H1 (cell line): ENCODE data around the gene HDAC9. TPM values are rescaled to one million over a fixed set of nuclear protein-coding genes. Genes with fewer than 3 reads are reported as not detected.

ENCODE experiments used
- CEBPB ChIP-seq: IDR thresholded peaks from 2 replicates; pipeline ENCODE4 v1.6.1; 2012; ENCODE audit warnings: low read depth, low read length
- CREB1 ChIP-seq: IDR thresholded peaks from 2 replicates; pipeline ENCODE4 v1.6.1; 2012; ENCODE audit warnings: inconsistent platforms
- CTBP2 ChIP-seq: IDR thresholded peaks from 2 replicates; pipeline ENCODE4 v1.7.0; 2011; ENCODE audit warnings: borderline replicate concordance, mild to moderate bottlenecking, moderate library complexity, mixed read lengths, low read length; ENCODE audit not compliant: insufficient read depth, insufficient read length
- POLR2A ChIP-seq, 2 experiments: IDR thresholded peaks; 1 replicate in 1 of 2; 2 replicates in 1 of 2; pipeline ENCODE4 v1.6.1; 2011; ENCODE audit warnings: low read depth in 2 of 2, low read length in 2 of 2, mild to moderate bottlenecking in 2 of 2; ENCODE audit errors: control extremely low read depth in 1 of 2
- polyA plus RNA-seq, 7 experiments: library from polyadenylated mRNA; depleted of rRNA in 3 of 7; stranded (reverse) in 5 of 7; unstranded in 2 of 7; fragments of >200 nt in 5 of 7; fragments of 200-250 nt in 2 of 7; gene quantifications; 1 replicate in 5 of 7; 2 replicates in 1 of 7; 4 replicates in 1 of 7; pipeline versions ENCODE4 v1.2.1 to v1.2.3, GENCODE V29; 2011 to 2013; ENCODE audit warnings: missing spikeins in 2 of 7, mixed read lengths in 2 of 7
- total RNA-seq: library from RNA; stranded (reverse); fragmentation: NEBNext Ultra II Directional; extraction: Animal tissue kit (Norgen Biotek cat#: 25700); gene quantifications from 2 replicates; pipeline ENCODE4 v1.2.1, GENCODE V29; 2021

The HDAC9 gene
- total and polyA plus RNA-seq, 2 of the 8 experiments (the other 6 are each of a cell fraction or from before 2014, with no cell fraction given): 9.5 to 13.1 TPM

GRCh38 chr7:18858232-18858631 lies 362.7 kb downstream of the HDAC9 start (continued):
- no peak for TF ChIP-seq CREB1
- no peak for TF ChIP-seq POLR2A (IDR thresholded peaks at IDR 0.05; ENCODE audit: control extremely low read depth in 1 of 2, low read depth in 2 of 2, low read length in 2 of 2)
- TF ChIP-seq CEBPB: no peak
- TF ChIP-seq CTBP2: no peak
